ENCODE results near the gene FNDC5. TPM values are rescaled to one million over a fixed set of nuclear protein-coding genes. Genes with fewer than 3 reads are reported as not detected.
A peak's percentile ranks its signal among the peaks of the same experiment; 100 is the strongest.

FNDC5 gene
- total and polyA plus RNA-seq, 9 of the 15 experiments (the other 6 are each of a cell fraction or from before 2014, with no cell fraction given) = 0.06 to 2.1 (median 0.22) TPM

GRCh38 chr1:32817159-32817814 lies 53.4 kb downstream of the FNDC5 start, which contains the start of the genes S100PBP and YARS1 (continued):
- peak; percentile 99 for TF ChIP-seq ETS1 (conservative IDR thresholded peaks at IDR 0.05; ENCODE audit: control insufficient read depth, low read depth, low read length)
- no peak for TF ChIP-seq ZNF3 (CRISPR knock-in tag; IDR thresholded peaks at IDR 0.05)
- no peak for TF ChIP-seq NFXL1 (CRISPR knock-in tag; IDR thresholded peaks at IDR 0.05)
- no peak; the same call in 1 of the 2 replicates for TF ChIP-seq MTA1 (IDR thresholded peaks at IDR 0.05; ENCODE audit: borderline replicate concordance)
- TF ChIP-seq NCOR1 (IDR thresholded peaks at IDR 0.05) = peak; percentile 84
- TF ChIP-seq SMARCB1 (IDR thresholded peaks at IDR 0.05; ENCODE audit: insufficient read length, low read depth) = no peak
- TF ChIP-seq RREB1 (CRISPR knock-in tag; IDR thresholded peaks at IDR 0.05) = peak; percentile 71; the same call in 1 of the 2 replicates
- TF ChIP-seq PHF20 (IDR thresholded peaks at IDR 0.05; ENCODE audit: partially characterized antibody) = peak; percentile 82
- 0 out of 2 replicates have a peak, but pooled peaks have one; percentile 46 for TF ChIP-seq HLTF (IDR thresholded peaks at IDR 0.05)
- TF ChIP-seq ZNF75A (CRISPR knock-in tag; IDR thresholded peaks at IDR 0.05) = 0 out of 2 replicates have a peak, but pooled peaks have one; percentile 43
- TF ChIP-seq MED1 (CRISPR knock-in tag; IDR thresholded peaks at IDR 0.05; ENCODE audit: borderline replicate concordance) = no peak
- TF ChIP-seq MAZ (CRISPR knock-in tag; conservative IDR thresholded peaks at IDR 0.05 in 1 of 2, IDR thresholded peaks at IDR 0.05 in 1 of 2) = peak; percentile 87 to 98
- TF ChIP-seq ZBTB49 (CRISPR knock-in tag; IDR thresholded peaks at IDR 0.05; ENCODE audit: borderline replicate concordance) = no peak; the same call in 1 of the 2 replicates
- TF ChIP-seq JUN (IDR thresholded peaks at IDR 0.05; ENCODE audit: borderline replicate concordance, low read depth, low read length) = peak; percentile 97
- 0 out of 2 replicates have a peak, but pooled peaks have one; percentile 23 for TF ChIP-seq JUN (CRISPR knock-in tag; IDR thresholded peaks at IDR 0.05; ENCODE audit: borderline replicate concordance)

Data from K562 (cell line).